Measurements from ENCODE around the gene TAPBPL.

Gene TAPBPL

GRCh38 chr12:6507102-6507998 is 55.5 kb downstream of the TAPBPL start:
- TF ChIP-seq POU6F1 (CRISPR knock-in tag; IDR thresholded peaks at IDR 0.05; ENCODE audit: borderline replicate concordance, low read depth): no peak
- no peak for TF ChIP-seq ISL1 (CRISPR knock-in tag; IDR thresholded peaks at IDR 0.05)
- TF ChIP-seq ZFP3 (CRISPR knock-in tag; IDR thresholded peaks at IDR 0.05): no peak
- no peak for TF ChIP-seq CSRNP3 (CRISPR knock-in tag; IDR thresholded peaks at IDR 0.05)
- TF ChIP-seq TOX (CRISPR knock-in tag; IDR thresholded peaks at IDR 0.05; ENCODE audit: borderline replicate concordance): no peak
- TF ChIP-seq OSR1 (CRISPR knock-in tag; IDR thresholded peaks at IDR 0.05): no peak
- TF ChIP-seq ZC3H10 (CRISPR knock-in tag; IDR thresholded peaks at IDR 0.05): no peak
- no peak for TF ChIP-seq CREB5 (CRISPR knock-in tag; IDR thresholded peaks at IDR 0.05; ENCODE audit: low read depth)
- TF ChIP-seq BACH2 (CRISPR knock-in tag; IDR thresholded peaks at IDR 0.05; ENCODE audit: borderline replicate concordance): no peak
- peak; percentile 59 for ATAC-seq

GRCh38 chr12:6508087-6508486 is 56.2 kb downstream of the TAPBPL start:
- no peak for TF ChIP-seq ZNF70 (CRISPR knock-in tag; IDR thresholded peaks at IDR 0.05)
- TF ChIP-seq ZFP3 (CRISPR knock-in tag; IDR thresholded peaks at IDR 0.05): no peak
- TF ChIP-seq PATZ1 (CRISPR knock-in tag; IDR thresholded peaks at IDR 0.05; ENCODE audit: borderline replicate concordance): no peak
- no peak for TF ChIP-seq SNAI2 (CRISPR knock-in tag; IDR thresholded peaks at IDR 0.05)
- no peak for TF ChIP-seq BACH2 (CRISPR knock-in tag; IDR thresholded peaks at IDR 0.05; ENCODE audit: borderline replicate concordance)
- no peak for TF ChIP-seq TOX (CRISPR knock-in tag; IDR thresholded peaks at IDR 0.05; ENCODE audit: borderline replicate concordance)
- TF ChIP-seq OSR1 (CRISPR knock-in tag; IDR thresholded peaks at IDR 0.05): no peak
- ATAC-seq: no peak
